Activated naive CD4-positive, alpha-beta T cell (primary cell): ENCODE data around the gene KANK3.
A peak's percentile ranks its signal among the peaks of the same experiment; 100 is the strongest.
"Not testable (repeated sequence)": the region's sequence is repeated elsewhere in the genome, so short reads cannot be mapped to it uniquely, and the experiment has no call there.

ENCODE experiments used
- DNase-seq, 4 experiments: peaks; one replicate each; lab custom pipeline; 2025; lab: John Stamatoyannopoulos, UW

Gene KANK3

DNA sequence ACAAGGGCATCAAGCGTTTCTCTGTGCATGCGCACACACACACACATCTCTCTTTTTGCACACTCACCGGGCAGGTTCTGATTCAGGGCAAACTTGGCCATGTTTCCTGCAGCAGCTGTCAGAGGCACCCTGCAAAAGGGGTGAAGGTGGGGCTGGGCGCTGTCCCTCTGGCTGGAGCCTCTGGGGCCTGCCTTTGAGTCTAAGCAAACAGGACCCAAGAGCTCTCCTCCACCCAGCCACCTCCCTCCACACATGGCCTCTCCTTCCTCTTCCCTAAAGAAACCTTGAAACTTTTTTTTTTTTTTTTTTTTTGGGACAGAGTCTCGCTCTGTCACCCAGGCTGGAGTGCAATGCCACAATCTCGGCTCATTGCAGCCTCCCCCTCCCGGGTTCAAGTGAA is 5.3 kb downstream of the KANK3 start:
- DNase-seq: no peak

DNA sequence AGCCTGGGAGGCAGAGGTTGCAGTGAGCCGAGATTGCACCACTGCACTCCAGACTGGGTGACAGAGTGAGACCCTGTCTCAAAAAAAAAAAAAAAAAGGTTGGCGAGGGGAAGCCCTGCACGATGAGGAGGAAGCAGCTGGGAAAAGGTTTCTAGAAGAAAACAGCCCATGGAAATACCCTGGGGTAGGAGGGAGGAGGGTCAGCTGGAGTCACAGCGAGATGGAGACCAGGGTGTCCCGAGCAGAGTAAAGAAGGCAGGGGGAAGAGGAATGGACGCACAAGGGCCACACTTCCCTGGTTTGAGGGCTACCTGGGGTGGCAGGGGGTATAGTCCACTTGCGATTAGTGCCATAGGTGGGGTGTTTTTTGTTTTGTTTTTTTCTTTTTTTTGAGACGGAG is 6.4 kb downstream of the KANK3 start:
- no peak for DNase-seq

DNA sequence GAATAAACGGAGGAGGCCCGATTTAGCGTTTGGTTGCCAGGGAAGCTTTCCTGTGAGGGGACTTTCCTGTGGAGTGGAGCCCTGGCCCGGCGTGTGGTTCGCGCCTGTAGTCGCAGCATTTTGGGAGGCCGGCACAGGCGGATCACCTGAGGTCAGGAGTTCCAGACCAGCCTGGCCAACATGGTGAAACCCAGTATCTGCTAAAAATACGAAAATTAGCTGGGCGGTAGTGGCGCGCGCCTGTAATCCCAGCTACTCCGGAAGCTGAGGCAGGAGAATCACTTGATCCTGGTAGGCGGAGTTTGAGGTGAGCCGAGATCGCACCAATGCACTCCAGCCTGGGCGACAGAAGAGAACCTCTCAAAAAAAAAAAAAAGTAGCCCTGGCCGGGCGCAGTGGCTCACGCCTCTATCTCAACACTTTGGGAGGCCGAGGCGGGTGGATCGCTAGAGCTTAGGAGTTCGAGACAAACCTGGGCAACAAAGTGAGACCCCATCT is 6.9 kb downstream of the KANK3 start:
- no peak for DNase-seq

DNA sequence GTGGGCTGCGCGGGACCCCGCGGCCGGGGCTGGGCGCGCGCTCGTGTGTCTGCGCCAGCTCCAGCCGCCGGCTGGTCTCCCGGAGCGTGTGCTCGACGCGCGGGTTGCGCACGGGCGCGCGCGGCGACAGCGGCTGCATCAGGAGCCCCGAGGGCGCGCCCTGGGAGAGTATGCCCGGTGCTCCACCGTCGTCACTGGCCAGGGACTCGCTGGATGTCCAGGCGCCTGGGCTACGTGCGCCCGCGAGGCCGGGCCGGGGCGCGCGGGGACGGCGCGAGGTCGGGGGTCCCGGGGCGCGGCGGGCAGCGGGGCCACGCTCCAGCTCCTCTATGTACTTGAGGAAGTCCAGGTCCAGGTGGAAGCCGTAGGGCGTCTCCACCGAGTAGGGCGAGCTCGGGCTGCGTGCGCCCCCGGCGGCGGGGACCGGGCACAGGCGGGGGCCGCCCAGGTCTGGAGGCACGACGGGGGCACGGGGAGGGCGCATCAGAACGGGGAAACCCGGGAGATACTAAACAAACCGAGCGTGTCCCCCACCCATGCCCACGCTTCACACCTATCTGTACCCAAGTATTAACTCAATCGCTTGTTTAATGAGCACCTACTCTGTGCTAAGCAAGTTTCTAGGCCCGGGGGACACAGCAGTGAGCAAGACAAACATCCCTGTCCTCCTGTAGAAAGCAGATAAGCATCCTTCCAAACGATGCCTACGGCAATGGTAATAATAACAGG is 7.6 kb downstream of the KANK3 start:
- no peak for DNase-seq

DNA sequence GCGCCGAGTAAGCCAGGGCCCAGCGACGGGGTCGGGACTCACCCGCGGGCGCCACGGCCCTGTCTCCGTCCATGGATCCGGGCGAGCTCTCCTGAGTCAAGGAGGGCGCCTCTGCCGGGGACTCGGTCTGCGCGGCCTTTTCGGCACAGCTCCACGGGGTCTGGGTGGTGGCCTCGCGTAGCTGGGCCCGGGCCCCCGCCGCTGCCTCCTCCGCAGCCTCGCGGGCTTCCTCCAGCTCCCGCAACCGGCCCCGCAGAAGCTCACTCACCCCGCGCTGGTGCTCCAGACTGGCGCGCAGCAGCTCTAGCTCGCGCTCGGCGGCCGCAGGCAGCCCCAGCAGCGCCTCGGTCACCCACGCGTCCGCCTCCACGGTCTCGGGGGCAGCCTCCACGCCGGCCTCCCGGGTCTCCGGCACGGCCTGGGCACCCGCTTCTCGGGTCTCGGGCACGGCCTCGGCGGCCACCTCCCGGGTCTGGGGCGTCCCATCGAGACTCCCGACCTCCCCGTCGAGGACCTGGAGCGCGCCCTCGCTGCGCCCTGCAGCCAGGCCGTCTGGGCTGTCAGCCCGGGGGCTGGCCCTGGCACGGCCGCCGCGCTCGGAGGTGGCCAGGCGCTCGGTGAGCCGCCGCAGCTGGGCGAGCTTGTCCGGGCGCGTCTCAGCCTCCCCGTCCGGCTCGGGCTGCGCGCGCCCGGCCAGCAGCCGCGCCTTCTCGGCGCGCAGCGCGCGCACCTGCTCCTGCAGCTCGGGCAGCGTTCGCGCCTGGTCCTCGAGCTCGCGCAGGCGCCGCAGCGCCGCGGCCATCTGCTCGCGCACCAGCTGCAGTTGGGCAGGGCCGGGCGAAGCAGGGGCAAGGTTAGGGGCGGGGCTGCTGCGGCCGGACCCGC is 8.4 kb downstream of the KANK3 start:
- no peak for DNase-seq

DNA sequence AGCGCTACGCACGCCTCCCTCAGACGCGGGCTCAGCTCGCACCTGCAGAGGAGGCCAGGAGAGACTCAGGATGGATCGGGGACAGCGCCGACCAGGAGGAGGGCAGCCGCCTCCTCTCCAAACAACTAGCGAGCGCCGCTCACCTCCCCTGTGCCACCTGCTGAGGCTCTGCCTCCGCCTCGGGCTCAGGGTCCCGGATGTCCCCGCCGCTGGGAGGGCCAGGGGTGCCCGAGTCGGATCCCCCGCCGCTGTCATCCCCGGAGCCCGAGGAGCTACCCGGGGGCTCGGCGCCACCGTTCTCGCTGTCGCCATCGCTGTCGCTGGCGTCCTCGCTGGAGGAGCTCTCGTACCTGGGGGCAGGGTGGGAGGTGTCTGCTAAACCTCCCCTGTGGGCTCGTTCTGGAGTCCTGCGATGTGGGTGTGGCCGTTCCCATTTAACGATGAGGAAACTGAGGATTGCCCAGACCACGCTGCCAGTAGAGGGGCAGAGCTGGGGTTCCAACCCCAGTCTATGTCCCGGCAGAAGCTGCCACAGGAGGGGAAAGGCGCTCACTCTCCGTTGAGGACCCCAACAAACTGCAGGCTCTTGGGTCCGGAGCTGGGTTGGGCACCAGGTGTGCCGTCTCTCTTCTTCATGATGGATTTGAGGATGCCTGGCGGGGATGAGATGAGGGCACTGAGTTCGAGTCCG is 9.2 kb downstream of the KANK3 start:
- DNase-seq: no peak

DNA sequence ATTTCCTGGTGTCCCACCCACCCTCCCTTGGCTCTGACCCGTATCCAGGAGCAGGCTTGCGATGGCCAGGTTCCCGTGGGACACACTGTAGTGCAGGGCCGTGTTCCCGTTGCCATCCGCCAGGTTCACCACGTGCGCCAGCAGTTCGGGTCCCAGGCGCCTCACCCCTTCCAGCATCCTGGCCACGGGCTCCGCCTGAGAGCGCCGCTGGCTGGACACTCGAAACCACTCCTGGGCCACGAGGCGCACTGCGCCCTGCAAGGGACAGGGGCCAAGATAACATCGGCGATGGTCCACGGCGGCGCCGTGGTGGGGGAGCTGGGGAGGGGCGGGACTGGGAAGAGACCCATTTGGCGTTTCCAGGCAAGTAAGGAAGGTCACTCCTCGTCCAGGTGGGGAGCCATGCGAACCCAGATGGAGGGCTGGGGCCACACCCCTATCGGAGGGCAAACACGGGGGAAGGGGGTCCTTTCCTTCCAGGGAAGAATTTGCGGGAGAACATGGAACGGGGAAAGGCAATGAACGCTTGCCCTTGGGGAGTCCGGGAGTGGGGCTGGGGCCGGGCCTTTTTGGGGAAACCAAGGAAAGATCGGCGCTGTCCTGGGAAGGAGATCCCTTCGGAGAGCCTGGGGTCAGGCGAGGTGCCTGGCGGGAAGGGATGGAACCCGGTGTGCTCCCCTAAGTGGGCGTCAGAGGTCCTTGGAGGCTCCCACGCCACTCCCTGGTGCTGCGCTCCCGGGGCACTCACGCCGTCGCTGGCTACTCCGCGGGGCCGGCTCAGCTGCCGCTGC is 9.9 kb downstream of the KANK3 start:
- DNase-seq: no peak

DNA sequence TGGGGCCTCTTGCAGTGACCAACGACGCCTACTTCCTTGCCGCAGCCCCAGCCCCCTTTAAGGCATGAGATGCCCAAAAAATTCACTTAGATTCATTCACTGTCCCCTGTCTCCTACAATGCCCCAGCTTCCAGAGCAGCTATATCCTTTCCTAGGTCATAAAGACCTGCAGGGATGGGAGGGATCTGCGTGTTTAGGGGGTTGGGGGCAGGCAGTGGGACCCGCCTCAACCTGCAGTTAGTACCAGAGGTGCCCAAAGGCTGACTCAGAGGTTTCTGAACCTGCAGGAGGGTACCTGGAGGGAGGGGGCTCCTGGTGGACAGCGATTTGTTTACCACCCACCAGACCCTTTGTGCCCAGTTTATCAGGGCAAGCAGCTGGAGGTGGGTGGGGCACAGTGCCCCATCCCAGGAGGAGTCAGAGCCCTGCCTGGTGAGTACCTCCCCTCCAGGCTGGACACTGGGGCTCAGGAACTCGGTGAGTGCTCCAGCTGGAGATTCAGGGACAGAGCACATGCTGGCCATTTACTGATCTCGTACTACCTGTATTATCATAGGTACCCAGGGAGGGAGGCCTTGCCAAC is 11.7 kb downstream of the KANK3 start:
- DNase-seq: no peak

DNA sequence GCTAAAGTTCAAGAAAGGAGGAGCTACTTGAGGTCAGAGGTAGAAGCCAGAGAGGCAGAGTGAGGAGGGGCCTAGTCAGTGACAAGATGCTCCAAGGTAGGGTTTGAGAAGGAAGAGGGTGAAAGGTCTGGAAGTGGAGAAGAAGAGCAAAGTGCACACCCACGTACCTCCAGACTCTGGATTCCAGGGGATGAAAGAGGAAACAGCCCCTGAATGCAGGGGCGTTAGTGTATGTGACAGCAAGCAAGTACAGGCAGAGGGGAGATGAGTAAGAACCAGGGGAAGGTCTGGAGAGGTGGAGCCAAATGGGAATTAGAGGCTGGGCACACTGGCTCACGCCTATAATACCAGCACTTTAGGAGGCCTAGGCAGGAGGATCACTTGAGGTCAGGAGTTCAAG is 13.1 kb downstream of the KANK3 start:
- no peak for DNase-seq

DNA sequence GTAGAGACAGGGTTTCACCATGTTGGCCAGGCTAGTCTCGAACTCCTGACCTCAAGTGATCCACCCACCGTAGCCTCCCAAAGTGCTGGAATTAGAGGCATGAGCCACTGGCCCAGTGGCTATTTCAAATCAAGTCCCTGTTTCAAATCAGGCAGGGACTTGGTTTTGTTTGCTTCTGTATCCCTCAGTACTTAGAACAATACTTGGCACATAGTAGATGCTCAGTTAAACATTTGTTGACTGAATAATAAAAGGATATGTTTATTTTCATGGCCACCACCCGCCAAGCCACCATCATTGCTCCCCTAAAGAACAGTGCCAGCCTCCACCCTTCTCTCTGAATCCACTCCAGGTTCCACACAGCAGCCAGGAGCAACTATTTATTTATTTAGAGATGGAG is 17.6 kb downstream of the KANK3 start:
- DNase-seq: no peak

DNA sequence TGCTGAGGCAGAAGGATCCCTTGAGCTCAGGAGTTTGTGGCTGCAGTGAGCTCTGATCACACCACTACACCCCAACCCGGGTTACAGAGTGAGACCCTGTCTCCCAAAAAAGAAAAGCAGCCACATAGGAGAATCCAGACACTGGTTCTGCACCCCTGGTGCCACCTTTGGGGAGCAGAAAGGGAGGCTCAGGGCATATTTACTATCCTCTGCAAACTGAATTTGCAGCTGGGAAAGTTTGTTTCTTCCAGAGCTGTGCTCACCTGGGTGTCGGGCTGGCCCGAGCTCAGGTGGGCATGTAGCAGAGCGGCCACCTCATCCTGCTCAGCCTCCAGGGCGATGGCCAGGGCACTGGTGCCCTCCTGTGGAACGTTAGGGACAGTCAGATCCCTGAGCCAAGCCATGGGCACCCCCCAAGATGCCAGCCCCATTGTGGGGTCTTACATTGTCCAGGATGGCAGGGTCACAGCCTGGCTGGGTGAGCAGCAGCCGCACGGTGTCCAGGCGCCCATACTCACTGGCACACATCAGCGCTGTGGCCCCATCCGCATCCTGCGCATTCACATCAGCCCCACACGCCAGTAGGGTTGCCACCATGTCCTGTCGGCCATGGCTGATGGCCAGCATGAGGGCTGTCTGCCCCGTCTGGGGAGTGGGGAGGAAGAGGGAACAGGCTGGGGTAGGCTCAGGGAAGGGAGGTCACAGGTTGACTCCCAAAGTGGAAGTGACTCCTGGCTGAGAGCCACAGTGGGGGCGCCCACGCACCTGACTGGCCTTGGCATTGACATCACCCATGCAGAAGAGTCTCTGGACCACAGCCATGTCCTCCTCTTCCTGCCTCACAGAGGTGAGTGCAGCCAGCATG is 18.6 kb downstream of the KANK3 start:
- no peak for DNase-seq

DNA sequence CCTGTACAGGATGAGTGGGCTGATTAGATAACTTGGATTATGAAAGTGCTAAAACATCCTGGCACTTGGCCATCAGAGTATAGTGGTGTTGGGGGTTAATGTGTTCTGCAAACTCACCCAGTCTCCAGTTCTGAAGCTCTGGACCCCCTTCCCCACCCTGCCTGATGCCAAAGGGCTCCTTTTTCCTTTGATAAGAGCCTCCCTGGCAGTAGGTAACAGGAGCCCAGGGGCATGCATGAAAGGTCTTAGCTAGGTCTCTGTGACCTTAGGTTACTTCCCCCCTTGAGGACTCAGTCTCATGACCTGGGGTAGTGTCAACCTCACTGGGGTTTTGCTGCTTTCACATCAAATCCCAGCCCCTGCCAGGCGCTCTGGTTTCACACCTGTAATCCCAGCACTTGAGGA is 19.3 kb downstream of the KANK3 start:
- DNase-seq: no peak

DNA sequence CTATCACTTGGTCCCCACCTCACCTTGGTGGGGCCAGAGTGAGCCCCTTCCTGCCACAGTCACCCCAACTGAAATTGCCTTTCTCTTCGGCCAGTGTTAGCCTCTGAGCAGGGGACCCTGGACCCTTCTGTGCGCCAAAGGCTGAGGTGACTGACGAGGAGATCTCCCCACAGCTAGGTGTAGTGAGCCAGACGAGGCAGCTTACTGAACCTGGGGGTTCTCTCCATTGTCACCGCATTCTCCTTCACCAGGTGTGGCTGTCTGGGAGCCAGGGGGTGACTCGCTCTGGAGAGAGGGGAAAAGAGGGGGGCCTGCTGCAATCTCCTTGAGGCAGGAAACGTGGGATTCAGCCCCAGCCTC is 20.4 kb downstream of the KANK3 start:
- DNase-seq: no peak

DNA sequence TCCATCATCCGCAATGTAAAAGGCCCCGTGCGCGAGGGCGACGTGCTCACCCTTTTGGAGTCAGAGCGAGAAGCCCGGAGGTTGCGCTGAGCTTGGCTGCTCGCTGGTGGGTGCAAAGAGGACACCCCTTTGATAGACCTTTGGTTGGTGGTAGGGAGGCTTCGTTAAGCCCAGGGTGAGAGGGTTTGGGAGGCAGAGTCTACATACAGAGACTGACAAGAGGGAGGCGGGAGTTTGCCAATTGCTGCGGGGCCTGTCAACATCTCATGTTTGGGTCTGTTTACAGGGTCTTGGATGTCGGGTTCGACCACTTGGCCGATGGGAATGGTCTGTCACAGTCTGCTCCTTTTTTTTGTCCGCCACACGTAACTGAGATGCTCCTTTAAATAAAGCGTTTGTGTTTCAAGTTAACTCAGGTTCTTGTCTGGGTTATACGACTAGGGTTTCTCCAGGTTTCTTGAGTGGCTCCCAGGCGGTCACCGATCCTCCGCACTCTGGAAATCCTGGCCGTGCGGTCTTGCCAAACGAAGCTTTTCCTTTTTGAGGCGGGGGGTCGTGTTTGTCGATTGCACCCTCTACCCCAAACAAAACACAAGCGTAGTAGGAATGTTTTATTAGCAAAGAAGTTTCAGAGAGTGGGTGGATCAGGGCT is 20.9 kb downstream of the KANK3 start:
- no peak for DNase-seq

DNA sequence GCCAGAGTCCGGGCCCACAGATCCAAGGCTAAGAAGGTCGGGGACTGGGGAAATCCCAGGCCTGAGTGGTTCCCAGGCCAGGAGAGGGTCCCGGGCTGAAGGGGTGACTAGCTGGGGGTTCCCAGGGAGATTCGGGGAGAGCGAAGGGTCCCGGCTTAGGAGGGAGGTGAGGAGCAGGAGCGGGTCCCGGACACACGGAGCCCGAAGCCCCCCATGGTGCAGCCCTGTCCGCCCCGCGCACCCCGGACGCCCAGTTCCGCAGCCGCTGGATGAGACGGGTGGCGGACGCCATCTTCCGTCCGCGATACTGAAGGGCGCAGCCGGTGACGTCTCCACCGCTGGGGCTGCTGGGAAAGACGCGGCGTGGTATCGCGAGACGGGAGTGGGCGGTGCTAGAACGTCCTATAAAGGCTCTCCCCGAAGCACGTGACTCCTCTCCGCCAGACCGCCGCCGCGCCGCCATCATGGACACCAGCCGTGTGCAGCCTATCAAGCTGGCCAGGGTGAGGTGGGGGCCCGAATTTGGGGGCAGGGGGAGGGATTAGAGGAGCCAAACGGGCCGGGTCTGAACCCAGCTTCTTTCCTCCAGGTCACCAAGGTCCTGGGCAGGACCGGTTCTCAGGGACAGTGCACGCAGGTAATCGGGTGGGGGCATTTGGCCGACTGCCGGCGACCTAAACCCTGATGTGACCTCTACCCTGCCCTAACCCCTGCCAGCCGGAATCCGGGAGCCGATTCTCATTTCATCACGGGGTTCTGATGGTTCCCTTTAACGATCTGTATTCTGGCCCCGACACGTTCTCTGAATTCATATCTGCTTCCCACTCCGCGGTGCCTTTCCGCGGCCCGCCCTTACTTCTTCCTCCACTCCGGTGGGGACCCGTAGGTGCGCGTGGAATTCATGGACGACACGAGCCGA is 21.7 kb downstream of the KANK3 start, which contains the start of the genes NDUFA7 and RPS28:
NDUFA7 (minus strand) TSS at position 309 of the 919 bp plus-strand sequence; CDS start at position 292, 17 bp downstream.
RPS28 (plus strand) TSS at position 430 of the 919 bp plus-strand sequence; CDS start at position 465, 35 bp downstream.
- peak; percentile 92 to 96 (median 94) for DNase-seq

DNA sequence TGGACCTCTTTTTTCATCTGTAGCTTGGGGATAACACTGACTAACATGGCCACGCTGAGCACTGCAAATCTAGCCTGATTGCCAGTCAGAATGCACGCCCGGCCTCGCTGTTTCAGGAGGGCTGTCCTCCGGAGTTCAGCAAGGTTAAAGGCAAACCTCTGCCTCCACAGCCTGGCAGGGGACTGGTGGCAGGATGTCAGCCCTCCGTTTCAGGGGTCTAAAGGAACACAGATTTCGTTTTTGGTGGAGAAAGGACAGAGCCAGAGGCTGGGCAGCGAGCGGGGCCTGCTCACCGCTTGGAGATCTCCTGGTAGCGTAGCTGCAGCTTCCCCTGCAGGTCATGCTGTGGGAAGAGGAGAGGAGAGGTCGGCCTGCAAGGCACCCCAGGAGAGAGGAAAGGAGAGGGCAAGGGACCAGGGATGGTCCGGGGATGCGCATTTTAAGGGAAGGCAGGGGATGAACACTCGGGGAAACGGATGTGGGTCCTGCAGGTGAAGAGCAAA is 22.4 kb downstream of the KANK3 start:
- DNase-seq: no peak

DNA sequence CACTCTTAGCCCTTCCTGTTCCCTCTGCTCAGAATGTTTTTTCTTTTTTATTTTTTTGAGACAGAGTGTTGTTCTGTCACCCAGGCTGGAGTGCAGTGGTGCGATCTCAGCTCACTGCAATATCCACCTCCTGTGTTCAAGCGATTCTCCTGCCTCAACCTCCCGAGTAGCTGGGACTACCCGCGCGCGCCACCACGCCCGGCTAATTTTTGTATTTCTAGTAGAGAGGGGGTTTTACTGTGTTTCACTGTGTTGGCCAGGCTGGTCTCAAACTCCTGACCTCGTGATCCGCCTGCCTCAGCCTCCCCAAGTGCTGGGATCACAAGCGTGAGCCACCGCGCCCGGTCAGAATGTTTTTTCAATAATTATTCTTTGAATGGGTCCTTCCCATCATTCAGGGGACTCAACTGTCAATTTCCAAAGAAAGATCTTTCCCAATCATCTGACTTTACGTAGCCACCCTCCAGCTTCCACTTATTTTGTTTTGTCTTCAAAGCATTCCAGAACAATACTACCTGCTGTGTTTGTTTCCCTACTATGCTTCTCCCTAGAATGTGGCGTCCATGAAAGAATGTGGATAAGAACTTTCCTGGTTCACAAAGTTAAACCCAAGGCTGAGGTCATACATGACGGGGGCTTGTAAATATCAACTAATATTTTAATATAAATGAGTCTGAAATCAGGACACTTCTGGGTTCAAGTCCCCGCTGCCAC is 23.1 kb downstream of the KANK3 start:
- no peak for DNase-seq

DNA sequence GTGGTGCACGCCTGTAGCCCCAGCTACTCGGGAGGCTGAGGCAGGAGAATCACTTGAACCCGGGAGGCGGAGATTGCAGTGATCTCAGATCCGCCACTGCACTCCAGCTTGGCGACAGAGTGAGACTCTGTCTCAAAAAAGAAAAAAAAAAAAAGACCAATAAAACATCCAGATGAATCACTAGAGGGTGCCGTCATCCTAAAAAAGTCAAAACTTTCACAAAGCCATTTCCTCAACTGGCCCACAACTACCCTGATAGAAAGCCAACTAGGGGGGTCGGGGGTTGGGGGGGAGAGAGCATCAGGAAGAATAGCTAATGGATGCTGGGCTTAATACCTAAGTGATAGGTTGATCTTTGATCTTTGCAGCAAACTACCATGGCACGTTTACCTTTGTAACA is 24.2 kb downstream of the KANK3 start:
- DNase-seq: not testable (repeated sequence)
